Stimulated activated CD8-positive, alpha-beta memory T cell treated with anti-CD3 and anti-CD28 coated beads, Interleukin-2, amount 100 ng/mL, for 1 hour (primary cell): ENCODE measurements around the gene SPATA6.
"Not testable (repeated sequence)": the region's sequence is repeated elsewhere in the genome, so short reads cannot be mapped to it uniquely, and the experiment has no call there.

Experiments
- DNase-seq, 2 donors: peaks; one replicate each; pipeline ENCODE4 v3.0.0-alpha.2; 2020; ENCODE audit warnings: low read depth in 2 of 2

SPATA6 gene

GRCh38 chr1:48471691-48472576 lies at the start of gene SPATA6:
TSS of gene SPATA6 (minus strand) at chr1:48472204. CDS start at chr1:48472008, 196 bp downstream.
- peak; percentile 89 to 90 for DNase-seq

GRCh38 chr1:48519896-48520295 lies 47.9 kb upstream of the SPATA6 start:
- DNase-seq: not testable (repeated sequence)

GRCh38 chr1:48506870-48507269 lies 34.9 kb upstream of the SPATA6 start:
- DNase-seq: no peak

GRCh38 chr1:48500541-48501450 lies 28.8 kb upstream of the SPATA6 start:
- no peak for DNase-seq

GRCh38 chr1:48499211-48499735 lies 27.3 kb upstream of the SPATA6 start:
- DNase-seq: no peak

GRCh38 chr1:48498096-48498791 lies 26.2 kb upstream of the SPATA6 start:
- DNase-seq: peak; percentile 27 to 47

- no peak for DNase-seq
Measured at GRCh38 chr1:48495911-48496310, 23.9 kb upstream of the SPATA6 start.

GRCh38 chr1:48495166-48495565 lies 23.2 kb upstream of the SPATA6 start:
- no peak for DNase-seq

GRCh38 chr1:48493970-48494769 lies 22.2 kb upstream of the SPATA6 start:
- DNase-seq: no peak

GRCh38 chr1:48493041-48493440 lies 21.0 kb upstream of the SPATA6 start:
- no peak for DNase-seq

GRCh38 chr1:48492392-48492791 lies 20.4 kb upstream of the SPATA6 start:
- no peak for DNase-seq

GRCh38 chr1:48488721-48489120 lies 16.7 kb upstream of the SPATA6 start:
- no peak for DNase-seq

GRCh38 chr1:48480504-48480903 lies 8.5 kb upstream of the SPATA6 start:
- no peak for DNase-seq

- not testable (repeated sequence) for DNase-seq
Measured at GRCh38 chr1:48480023-48480422, 8.0 kb upstream of the SPATA6 start.

GRCh38 chr1:48472638-48473037 lies 634 bp upstream of the SPATA6 start:
- no peak for DNase-seq

- DNase-seq: no peak
Measured at GRCh38 chr1:48470950-48471690, 884 bp downstream of the SPATA6 start.

- DNase-seq: no peak
Measured at GRCh38 chr1:48470481-48470855, 1.5 kb downstream of the SPATA6 start.

GRCh38 chr1:48469616-48470480 lies 2.2 kb downstream of the SPATA6 start:
- DNase-seq: no peak

- DNase-seq: no peak
Measured at GRCh38 chr1:48466594-48466993, 5.4 kb downstream of the SPATA6 start.
